OCI-LY7 (cell line): ENCODE measurements around the gene NPHS1. TPM values are rescaled to one million over a fixed set of nuclear protein-coding genes. Genes with fewer than 3 reads are reported as not detected.

Experiments
- BruUV-seq: library from RNA; stranded (reverse); fragments of 400-500 nt; replicated peaks from 2 replicates; lab custom pipeline; 2021; lab: Mats Ljungman, UMichigan
- CTCF ChIA-PET: fragments of 300-600 bp; sonication (Branson Sonifier 250); formaldehyde crosslinking; loops from one replicate; lab custom pipeline; 2022; ENCODE audit warnings: antibody characterized with exemption; ENCODE audit not compliant: unreplicated experiment; lab: Charles Lee
- POLR2A ChIA-PET: fragments of 300-600 bp; sonication (Branson Sonifier 250); formaldehyde crosslinking; loops from one replicate; lab custom pipeline; 2022; ENCODE audit warnings: antibody characterized with exemption; lab: Charles Lee
- DNase-seq: peaks from one replicate; pipeline ENCODE4 v3.0.0-alpha.2; 2015; ENCODE audit warnings: low spot score
- H2AFZ ChIP-seq: fragments of 200-600 bp; sonication (generic), shearing (Covaris generic); 2 replicates; pipeline ENCODE4 v1.6.1; 2014; ENCODE audit warnings: mild to moderate bottlenecking, antibody characterized with exemption, low read length, moderate library complexity
- H3K27ac ChIP-seq: fragments of 200-600 bp; sonication (generic); 2 replicates; pipeline ENCODE4 v1.5.1; 2014; ENCODE audit warnings: mixed run types, low read depth, mild to moderate bottlenecking, moderate library complexity, low read length, inconsistent platforms; ENCODE audit not compliant: poor library complexity, severe bottlenecking
- H3K36me3 ChIP-seq: fragments of 200-600 bp; sonication (generic); 2 replicates; pipeline ENCODE4 v1.6.1; 2014; ENCODE audit warnings: mild to moderate bottlenecking, antibody characterized with exemption, low read length, moderate library complexity, mixed read lengths; ENCODE audit not compliant: insufficient read depth
- H3K4me1 ChIP-seq: fragments of 200-600 bp; sonication (generic); 2 replicates; pipeline ENCODE4 v1.5.1; 2014; ENCODE audit warnings: mild to moderate bottlenecking, low read length; ENCODE audit not compliant: insufficient read depth, poor library complexity, severe bottlenecking
- H3K4me2 ChIP-seq: fragments of 200-600 bp; sonication (generic); 2 replicates; pipeline ENCODE4 v1.6.1; 2014; ENCODE audit warnings: mild to moderate bottlenecking, low read length
- H3K4me3 ChIP-seq: fragments of 200-600 bp; sonication (generic); 2 replicates; pipeline ENCODE4 v1.5.1; 2014; ENCODE audit warnings: mild to moderate bottlenecking, low read depth, low read length; ENCODE audit not compliant: poor library complexity, severe bottlenecking
- H3K79me2 ChIP-seq: fragments of 200-600 bp; sonication (generic); 2 replicates; pipeline ENCODE4 v1.6.1; 2016; ENCODE audit warnings: low read depth, mild to moderate bottlenecking, low read length, moderate library complexity, mixed read lengths; ENCODE audit not compliant: insufficient read depth
- H3K9me2 ChIP-seq: fragments of 200-600 bp; sonication (generic); 2 replicates; pipeline ENCODE4 v1.6.1; 2016; ENCODE audit warnings: mild to moderate bottlenecking, low read length, mixed read lengths; ENCODE audit not compliant: insufficient read depth
- H3K9me3 ChIP-seq: fragments of 200-600 bp; sonication (generic); 2 replicates; pipeline ENCODE4 v1.6.1; 2014; ENCODE audit warnings: mild to moderate bottlenecking, mixed run types, low read length, mixed read lengths
- H4K20me1 ChIP-seq: fragments of 200-600 bp; sonication (generic); 2 replicates; pipeline ENCODE4 v1.6.1; 2014; ENCODE audit warnings: mild to moderate bottlenecking, antibody characterized with exemption, low read length, moderate library complexity, mixed read lengths; ENCODE audit not compliant: insufficient read depth
- EZH2phosphoT487 ChIP-seq: fragments of 200-600 bp; sonication (generic); IDR thresholded peaks from 2 replicates; pipeline ENCODE4 v1.6.1; 2018; ENCODE audit warnings: low read depth, borderline replicate concordance, mild to moderate bottlenecking, mixed run types, antibody characterized with exemption, low read length, moderate library complexity, mixed read lengths
- intact Hi-C: fragments of 100-400 bp; cut with micrococcal nuclease; formaldehyde crosslinking; loops from one replicate; pipeline ENCODE4 v1.10.0; 2022; ENCODE audit not compliant: unreplicated experiment
- total RNA-seq, 2 experiments: library from RNA; depleted of rRNA in 1 of 2; stranded (reverse); fragments of >200 nt in 1 of 2; shearing (Covaris generic) in 1 of 2; gene quantifications; 2 replicates each; pipeline ENCODE4 v1.2.3, GENCODE V29; 2014 to 2022
- TF ChIP-seq, protein P1 (sequence below): fragments of 200-600 bp; sonication (generic); conservative IDR thresholded peaks from 2 replicates; pipeline ENCODE4 v1.5.1; 2014; ENCODE audit warnings: mild to moderate bottlenecking, antibody characterized with exemption, low read length, moderate library complexity, mixed read lengths

Gene NPHS1
- total RNA-seq, 2 experiments from 2014 or later: not detected

GRCh38 chr19:35782589-35782988 lies 69.7 kb downstream of the NPHS1 start:
- CTCF ChIA-PET: interaction anchor here (0.6 kb wide), 1 partner anchor 288 kb away, joined by 3 read pairs; no protein-coding TSS in a partner anchor
- DNase-seq: no peak

DNA sequence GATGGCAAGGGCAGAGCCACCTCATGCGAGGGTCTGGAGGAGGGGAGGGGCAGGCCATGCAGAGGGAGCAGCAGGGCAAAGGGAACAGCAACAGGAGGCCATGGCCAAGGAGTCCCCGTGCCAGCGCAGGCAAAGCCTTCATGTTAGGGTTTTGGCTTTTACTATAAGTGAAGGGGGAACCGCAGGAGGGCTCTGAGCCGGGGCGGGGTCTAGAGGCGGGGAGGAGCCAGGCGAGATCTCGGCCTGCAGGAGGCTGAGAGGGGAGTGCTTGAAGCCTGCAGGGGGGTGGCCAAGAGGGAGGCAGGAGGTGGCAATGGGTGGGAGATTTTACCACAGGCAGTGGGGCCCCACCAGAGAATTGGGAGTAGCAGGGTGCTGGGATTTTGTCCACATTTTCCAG lies 70.7 kb downstream of the NPHS1 start:
- no peaks in the 10 kb centered on the region for H3K9me2 ChIP-seq
- H3K4me2 ChIP-seq: no peak overlapping the region
- intact Hi-C loops: no loop called here
- no peaks in the 10 kb centered on the region for H3K9me3 ChIP-seq
- TF ChIP-seq EZH2phosphoT487: no peak
- TF ChIP-seq, protein P1, sequence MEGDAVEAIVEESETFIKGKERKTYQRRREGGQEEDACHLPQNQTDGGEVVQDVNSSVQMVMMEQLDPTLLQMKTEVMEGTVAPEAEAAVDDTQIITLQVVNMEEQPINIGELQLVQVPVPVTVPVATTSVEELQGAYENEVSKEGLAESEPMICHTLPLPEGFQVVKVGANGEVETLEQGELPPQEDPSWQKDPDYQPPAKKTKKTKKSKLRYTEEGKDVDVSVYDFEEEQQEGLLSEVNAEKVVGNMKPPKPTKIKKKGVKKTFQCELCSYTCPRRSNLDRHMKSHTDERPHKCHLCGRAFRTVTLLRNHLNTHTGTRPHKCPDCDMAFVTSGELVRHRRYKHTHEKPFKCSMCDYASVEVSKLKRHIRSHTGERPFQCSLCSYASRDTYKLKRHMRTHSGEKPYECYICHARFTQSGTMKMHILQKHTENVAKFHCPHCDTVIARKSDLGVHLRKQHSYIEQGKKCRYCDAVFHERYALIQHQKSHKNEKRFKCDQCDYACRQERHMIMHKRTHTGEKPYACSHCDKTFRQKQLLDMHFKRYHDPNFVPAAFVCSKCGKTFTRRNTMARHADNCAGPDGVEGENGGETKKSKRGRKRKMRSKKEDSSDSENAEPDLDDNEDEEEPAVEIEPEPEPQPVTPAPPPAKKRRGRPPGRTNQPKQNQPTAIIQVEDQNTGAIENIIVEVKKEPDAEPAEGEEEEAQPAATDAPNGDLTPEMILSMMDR: no peak
- H3K36me3 ChIP-seq: peaks cover 5% of the 10 kb centered on the region; the same call in 1 of the 2 replicates
- POLR2A ChIA-PET: no interaction called here
- H3K4me3 ChIP-seq: no peak overlapping the region
- no peak overlapping the region for H3K27ac ChIP-seq
- no peak for DNase-seq
- no peak overlapping the region for H2AFZ ChIP-seq
- no peaks in the 10 kb centered on the region for H4K20me1 ChIP-seq
- peaks cover 3% of the 10 kb centered on the region for H3K4me1 ChIP-seq
- no peaks in the 10 kb centered on the region for H3K79me2 ChIP-seq
- CTCF ChIA-PET: interaction anchor here (0.6 kb wide), 1 partner anchor 287 kb away, joined by 3 read pairs; no protein-coding TSS in a partner anchor
- no TSS peak for BruUV-seq

More at GRCh38 chr19:35782589-35782988, 69.7 kb downstream of the NPHS1 start:
- BruUV-seq: no TSS peak
- POLR2A ChIA-PET: no interaction called here
- peaks cover 5% of the 10 kb centered on the region; the same call in 1 of the 2 replicates for H3K36me3 ChIP-seq
- no peak overlapping the region for H3K4me3 ChIP-seq
- no peak overlapping the region for H3K4me2 ChIP-seq
- no peaks in the 10 kb centered on the region for H3K79me2 ChIP-seq
- TF ChIP-seq, protein P1: no peak
- no peak for TF ChIP-seq EZH2phosphoT487
- no peaks in the 10 kb centered on the region for H3K9me2 ChIP-seq
- H3K9me3 ChIP-seq: no peaks in the 10 kb centered on the region
- no peak overlapping the region for H3K27ac ChIP-seq
- intact Hi-C loops: no loop called here
- no peak overlapping the region for H2AFZ ChIP-seq
- no peaks in the 10 kb centered on the region for H3K4me1 ChIP-seq
- no peaks in the 10 kb centered on the region for H4K20me1 ChIP-seq

DNA sequence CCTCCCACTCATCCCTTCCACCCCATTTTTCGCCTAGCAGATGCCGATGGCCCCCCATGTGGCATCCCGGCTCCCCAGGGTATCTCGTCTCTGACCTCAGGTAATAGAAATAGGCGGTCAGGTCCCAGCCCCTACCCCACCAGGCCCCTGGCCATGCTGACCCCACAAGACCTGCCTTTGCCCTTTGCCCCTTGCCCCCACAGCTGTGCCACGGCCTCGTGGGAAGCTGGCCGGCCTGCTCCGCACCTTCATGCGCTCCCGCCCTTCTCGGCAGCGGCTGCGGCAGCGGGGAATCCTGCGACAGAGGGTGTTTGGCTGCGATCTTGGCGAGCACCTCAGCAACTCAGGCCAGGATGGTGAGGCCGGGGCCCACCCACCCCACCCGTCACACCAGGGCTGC lies 71.6 kb downstream of the NPHS1 start:
- H4K20me1 ChIP-seq: no peaks in the 10 kb centered on the region
- H3K27ac ChIP-seq: no peak overlapping the region
- H3K36me3 ChIP-seq: peaks cover 5% of the 10 kb centered on the region; the same call in 1 of the 2 replicates
- no peak overlapping the region for H3K4me3 ChIP-seq
- H3K9me3 ChIP-seq: no peaks in the 10 kb centered on the region
- CTCF ChIA-PET: no interaction called here
- H3K4me2 ChIP-seq: no peak overlapping the region
- BruUV-seq: no TSS peak
- peaks cover 9% of the 10 kb centered on the region for H3K4me1 ChIP-seq
- H3K9me2 ChIP-seq: no peaks in the 10 kb centered on the region
- no peaks in the 10 kb centered on the region for H3K79me2 ChIP-seq
- DNase-seq: no peak
- no peak overlapping the region for H2AFZ ChIP-seq
- TF ChIP-seq, protein P1: no peak
- no peak for TF ChIP-seq EZH2phosphoT487
- intact Hi-C loops: no loop called here
- POLR2A ChIA-PET: no interaction called here
